ENCODE results near the gene RNF208. TPM values are rescaled to one million over a fixed set of nuclear protein-coding genes. Genes with fewer than 3 reads are reported as not detected.
"Not testable (repeated sequence)": the region's sequence is repeated elsewhere in the genome, so short reads cannot be mapped to it uniquely, and the experiment has no call there.

The RNF208 gene
- polyA plus RNA-seq, 1 donor from 2014 or later: 1.5 TPM

DNA sequence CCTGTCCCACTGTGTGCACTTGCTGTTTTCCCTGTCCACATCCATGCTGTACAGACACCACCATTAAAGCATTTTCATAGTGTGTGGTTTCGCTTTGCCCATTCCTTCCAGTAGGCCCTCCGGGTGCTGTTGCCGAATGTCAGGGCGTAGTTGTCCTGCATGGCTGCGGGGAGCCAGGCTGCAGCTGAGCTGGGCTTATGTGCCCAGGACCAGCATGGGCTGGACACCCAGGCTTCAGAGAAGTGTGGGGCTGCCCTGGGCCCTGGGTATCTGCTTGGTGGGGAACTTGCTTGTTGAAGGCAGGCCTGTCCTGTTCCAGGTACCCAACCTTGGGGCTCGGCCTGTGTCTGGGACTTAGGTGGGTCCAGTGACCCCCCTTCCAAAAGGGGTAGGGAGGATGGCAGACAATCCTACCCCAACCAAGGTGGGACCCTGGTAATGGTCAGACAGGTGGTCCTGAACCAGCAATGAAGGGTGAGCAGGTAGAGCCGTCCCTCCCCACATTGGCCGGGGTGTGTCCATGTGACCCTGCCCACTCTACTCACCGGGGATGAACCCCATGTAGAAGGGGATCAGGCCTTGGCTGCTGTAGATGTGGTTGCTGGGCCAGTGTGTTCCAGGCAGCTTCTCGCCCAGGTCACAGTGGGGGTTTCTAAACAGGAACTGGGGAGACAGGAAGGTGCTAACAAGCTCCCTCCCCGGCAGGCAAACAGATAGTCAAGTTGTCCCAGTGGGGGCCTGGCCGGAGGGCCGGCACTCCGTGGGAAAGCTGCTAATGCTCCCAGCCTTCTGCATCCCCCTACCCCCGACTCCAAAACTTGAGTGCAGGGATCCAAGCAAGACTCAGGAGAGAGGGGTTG, 21.8 kb upstream of the RNF208 start:
- Histone ChIP-seq H3K27ac (ENCODE audit: low read length) (no peak overlapping the region), H3K9ac (ENCODE audit: low read length) (no peak overlapping the region), H3K9me3 (ENCODE audit: low read length) (no peaks in the 10 kb centered on the region), H3K79me2 (replicated peaks; ENCODE audit: insufficient read depth, low read length) (peaks cover 14% of the 10 kb centered on the region), H3K36me3 (ENCODE audit: insufficient read depth, low read length) (no peaks in the 10 kb centered on the region), H3K27me3 (ENCODE audit: insufficient read depth, low read depth, low read length) (no peaks in the 10 kb centered on the region), H3K4me3 (ENCODE audit: low read length) (no peak overlapping the region), H3K9me2 (ENCODE audit: insufficient read depth, low read length) (no peaks in the 10 kb centered on the region), H2AFZ (ENCODE audit: low read depth, low read length) (no peak overlapping the region), H3F3A (ENCODE audit: insufficient read depth, low read length, poor library complexity, severe bottlenecking) (no peaks in the 10 kb centered on the region), H4K20me1 (ENCODE audit: insufficient read depth) (no peaks in the 10 kb centered on the region), H3K4me2 (ENCODE audit: low read length) (no peak overlapping the region)
- TF ChIP-seq TAF1 (IDR thresholded peaks at IDR 0.05; ENCODE audit: low read depth) (no peak), RAD21 (conservative IDR thresholded peaks at IDR 0.05) (no peak), SMC3 (conservative IDR thresholded peaks at IDR 0.05; ENCODE audit: poor library complexity) (no peak), POLR2AphosphoS5 (IDR thresholded peaks at IDR 0.05) (no peak), MXI1 (conservative IDR thresholded peaks at IDR 0.05; ENCODE audit: poor library complexity, severe bottlenecking) (no peak), EZH2 (IDR thresholded peaks at IDR 0.05; ENCODE audit: borderline replicate concordance, insufficient read depth, low read length, poor library complexity, severe bottlenecking) (no peak)
- TF ChIP-seq, protein P1, sequence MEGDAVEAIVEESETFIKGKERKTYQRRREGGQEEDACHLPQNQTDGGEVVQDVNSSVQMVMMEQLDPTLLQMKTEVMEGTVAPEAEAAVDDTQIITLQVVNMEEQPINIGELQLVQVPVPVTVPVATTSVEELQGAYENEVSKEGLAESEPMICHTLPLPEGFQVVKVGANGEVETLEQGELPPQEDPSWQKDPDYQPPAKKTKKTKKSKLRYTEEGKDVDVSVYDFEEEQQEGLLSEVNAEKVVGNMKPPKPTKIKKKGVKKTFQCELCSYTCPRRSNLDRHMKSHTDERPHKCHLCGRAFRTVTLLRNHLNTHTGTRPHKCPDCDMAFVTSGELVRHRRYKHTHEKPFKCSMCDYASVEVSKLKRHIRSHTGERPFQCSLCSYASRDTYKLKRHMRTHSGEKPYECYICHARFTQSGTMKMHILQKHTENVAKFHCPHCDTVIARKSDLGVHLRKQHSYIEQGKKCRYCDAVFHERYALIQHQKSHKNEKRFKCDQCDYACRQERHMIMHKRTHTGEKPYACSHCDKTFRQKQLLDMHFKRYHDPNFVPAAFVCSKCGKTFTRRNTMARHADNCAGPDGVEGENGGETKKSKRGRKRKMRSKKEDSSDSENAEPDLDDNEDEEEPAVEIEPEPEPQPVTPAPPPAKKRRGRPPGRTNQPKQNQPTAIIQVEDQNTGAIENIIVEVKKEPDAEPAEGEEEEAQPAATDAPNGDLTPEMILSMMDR (IDR thresholded peaks at IDR 0.05; ENCODE audit: poor library complexity, severe bottlenecking): no peak
- TF ChIP-seq, protein P2, sequence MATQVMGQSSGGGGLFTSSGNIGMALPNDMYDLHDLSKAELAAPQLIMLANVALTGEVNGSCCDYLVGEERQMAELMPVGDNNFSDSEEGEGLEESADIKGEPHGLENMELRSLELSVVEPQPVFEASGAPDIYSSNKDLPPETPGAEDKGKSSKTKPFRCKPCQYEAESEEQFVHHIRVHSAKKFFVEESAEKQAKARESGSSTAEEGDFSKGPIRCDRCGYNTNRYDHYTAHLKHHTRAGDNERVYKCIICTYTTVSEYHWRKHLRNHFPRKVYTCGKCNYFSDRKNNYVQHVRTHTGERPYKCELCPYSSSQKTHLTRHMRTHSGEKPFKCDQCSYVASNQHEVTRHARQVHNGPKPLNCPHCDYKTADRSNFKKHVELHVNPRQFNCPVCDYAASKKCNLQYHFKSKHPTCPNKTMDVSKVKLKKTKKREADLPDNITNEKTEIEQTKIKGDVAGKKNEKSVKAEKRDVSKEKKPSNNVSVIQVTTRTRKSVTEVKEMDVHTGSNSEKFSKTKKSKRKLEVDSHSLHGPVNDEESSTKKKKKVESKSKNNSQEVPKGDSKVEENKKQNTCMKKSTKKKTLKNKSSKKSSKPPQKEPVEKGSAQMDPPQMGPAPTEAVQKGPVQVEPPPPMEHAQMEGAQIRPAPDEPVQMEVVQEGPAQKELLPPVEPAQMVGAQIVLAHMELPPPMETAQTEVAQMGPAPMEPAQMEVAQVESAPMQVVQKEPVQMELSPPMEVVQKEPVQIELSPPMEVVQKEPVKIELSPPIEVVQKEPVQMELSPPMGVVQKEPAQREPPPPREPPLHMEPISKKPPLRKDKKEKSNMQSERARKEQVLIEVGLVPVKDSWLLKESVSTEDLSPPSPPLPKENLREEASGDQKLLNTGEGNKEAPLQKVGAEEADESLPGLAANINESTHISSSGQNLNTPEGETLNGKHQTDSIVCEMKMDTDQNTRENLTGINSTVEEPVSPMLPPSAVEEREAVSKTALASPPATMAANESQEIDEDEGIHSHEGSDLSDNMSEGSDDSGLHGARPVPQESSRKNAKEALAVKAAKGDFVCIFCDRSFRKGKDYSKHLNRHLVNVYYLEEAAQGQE (IDR thresholded peaks at IDR 0.05; ENCODE audit: borderline replicate concordance): no peak

DNA sequence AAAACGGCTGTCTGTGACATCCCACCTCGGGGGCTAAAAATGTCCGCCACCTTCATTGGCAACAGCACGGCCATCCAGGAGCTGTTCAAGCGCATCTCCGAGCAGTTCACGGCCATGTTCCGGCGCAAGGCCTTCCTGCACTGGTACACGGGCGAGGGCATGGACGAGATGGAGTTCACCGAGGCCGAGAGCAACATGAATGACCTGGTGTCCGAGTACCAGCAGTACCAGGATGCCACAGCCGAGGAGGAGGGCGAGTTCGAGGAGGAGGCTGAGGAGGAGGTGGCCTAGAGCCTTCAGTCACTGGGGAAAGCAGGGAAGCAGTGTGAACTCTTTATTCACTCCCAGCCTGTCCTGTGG, 21.2 kb upstream of the RNF208 start:
- H2AFZ ChIP-seq (ENCODE audit: low read depth, low read length); H3K4me3 ChIP-seq (ENCODE audit: low read length); H3K9me3 ChIP-seq (ENCODE audit: low read length); H3K36me3 ChIP-seq (ENCODE audit: insufficient read depth, low read length); H4K20me1 ChIP-seq (ENCODE audit: insufficient read depth); H3K9me2 ChIP-seq (ENCODE audit: insufficient read depth, low read length); H3K9ac ChIP-seq (ENCODE audit: low read length); H3K27ac ChIP-seq (ENCODE audit: low read length); H3K4me2 ChIP-seq (ENCODE audit: low read length); H3K27me3 ChIP-seq (ENCODE audit: insufficient read depth, low read depth, low read length); H3F3A ChIP-seq (ENCODE audit: insufficient read depth, low read length, poor library complexity, severe bottlenecking): not testable (repeated sequence)
- H3K79me2 ChIP-seq (replicated peaks; ENCODE audit: insufficient read depth, low read length): peaks cover 14% of the 10 kb centered on the region
